ENCODE measurements around the gene THSD4.

GRCh38 chr15:71106802-71107500 is 8.3 kb upstream of the THSD4 start:
- no peak for TF ChIP-seq KDM1A (IDR thresholded peaks at IDR 0.05; ENCODE audit: low read depth)
- TF ChIP-seq MAX (IDR thresholded peaks at IDR 0.05): no peak

All from A549 (cell line).